ENCODE measurements around the gene LRMDA. TPM values are rescaled to one million over a fixed set of nuclear protein-coding genes. Genes with fewer than 3 reads are reported as not detected.
A peak's percentile ranks its signal among the peaks of the same experiment; 100 is the strongest.

Gene LRMDA
- total and polyA plus RNA-seq, 2 of the 13 experiments (the other 11 are each of a cell fraction or from before 2014, with no cell fraction given) = 13.4 to 22.0 TPM

- TF ChIP-seq BCLAF1 (IDR thresholded peaks at IDR 0.05) = no peak
- no peak for TF ChIP-seq U2AF1 (optimal IDR thresholded peaks at IDR 0.05; ENCODE audit: low read depth, low read length)
- TF ChIP-seq ARNT2 (CRISPR knock-in tag; IDR thresholded peaks at IDR 0.05; ENCODE audit: low read depth) = no peak
- TF ChIP-seq ZNF639 (CRISPR knock-in tag; conservative IDR thresholded peaks at IDR 0.05) = no peak
- TF ChIP-seq POLR2AphosphoS2 (IDR thresholded peaks at IDR 0.05; ENCODE audit: low read depth, low read length) = no peak
- no peak for TF ChIP-seq XBP1 (CRISPR knock-in tag; IDR thresholded peaks at IDR 0.05)
- TF ChIP-seq ARNT (IDR thresholded peaks at IDR 0.05) = no peak
- no peak for TF ChIP-seq AGO2 (optimal IDR thresholded peaks at IDR 0.05; ENCODE audit: low read depth, low read length)
- TF ChIP-seq ZNF350 (CRISPR knock-in tag; IDR thresholded peaks at IDR 0.05; ENCODE audit: borderline replicate concordance, low read depth) = no peak
- TF ChIP-seq, protein P1, sequence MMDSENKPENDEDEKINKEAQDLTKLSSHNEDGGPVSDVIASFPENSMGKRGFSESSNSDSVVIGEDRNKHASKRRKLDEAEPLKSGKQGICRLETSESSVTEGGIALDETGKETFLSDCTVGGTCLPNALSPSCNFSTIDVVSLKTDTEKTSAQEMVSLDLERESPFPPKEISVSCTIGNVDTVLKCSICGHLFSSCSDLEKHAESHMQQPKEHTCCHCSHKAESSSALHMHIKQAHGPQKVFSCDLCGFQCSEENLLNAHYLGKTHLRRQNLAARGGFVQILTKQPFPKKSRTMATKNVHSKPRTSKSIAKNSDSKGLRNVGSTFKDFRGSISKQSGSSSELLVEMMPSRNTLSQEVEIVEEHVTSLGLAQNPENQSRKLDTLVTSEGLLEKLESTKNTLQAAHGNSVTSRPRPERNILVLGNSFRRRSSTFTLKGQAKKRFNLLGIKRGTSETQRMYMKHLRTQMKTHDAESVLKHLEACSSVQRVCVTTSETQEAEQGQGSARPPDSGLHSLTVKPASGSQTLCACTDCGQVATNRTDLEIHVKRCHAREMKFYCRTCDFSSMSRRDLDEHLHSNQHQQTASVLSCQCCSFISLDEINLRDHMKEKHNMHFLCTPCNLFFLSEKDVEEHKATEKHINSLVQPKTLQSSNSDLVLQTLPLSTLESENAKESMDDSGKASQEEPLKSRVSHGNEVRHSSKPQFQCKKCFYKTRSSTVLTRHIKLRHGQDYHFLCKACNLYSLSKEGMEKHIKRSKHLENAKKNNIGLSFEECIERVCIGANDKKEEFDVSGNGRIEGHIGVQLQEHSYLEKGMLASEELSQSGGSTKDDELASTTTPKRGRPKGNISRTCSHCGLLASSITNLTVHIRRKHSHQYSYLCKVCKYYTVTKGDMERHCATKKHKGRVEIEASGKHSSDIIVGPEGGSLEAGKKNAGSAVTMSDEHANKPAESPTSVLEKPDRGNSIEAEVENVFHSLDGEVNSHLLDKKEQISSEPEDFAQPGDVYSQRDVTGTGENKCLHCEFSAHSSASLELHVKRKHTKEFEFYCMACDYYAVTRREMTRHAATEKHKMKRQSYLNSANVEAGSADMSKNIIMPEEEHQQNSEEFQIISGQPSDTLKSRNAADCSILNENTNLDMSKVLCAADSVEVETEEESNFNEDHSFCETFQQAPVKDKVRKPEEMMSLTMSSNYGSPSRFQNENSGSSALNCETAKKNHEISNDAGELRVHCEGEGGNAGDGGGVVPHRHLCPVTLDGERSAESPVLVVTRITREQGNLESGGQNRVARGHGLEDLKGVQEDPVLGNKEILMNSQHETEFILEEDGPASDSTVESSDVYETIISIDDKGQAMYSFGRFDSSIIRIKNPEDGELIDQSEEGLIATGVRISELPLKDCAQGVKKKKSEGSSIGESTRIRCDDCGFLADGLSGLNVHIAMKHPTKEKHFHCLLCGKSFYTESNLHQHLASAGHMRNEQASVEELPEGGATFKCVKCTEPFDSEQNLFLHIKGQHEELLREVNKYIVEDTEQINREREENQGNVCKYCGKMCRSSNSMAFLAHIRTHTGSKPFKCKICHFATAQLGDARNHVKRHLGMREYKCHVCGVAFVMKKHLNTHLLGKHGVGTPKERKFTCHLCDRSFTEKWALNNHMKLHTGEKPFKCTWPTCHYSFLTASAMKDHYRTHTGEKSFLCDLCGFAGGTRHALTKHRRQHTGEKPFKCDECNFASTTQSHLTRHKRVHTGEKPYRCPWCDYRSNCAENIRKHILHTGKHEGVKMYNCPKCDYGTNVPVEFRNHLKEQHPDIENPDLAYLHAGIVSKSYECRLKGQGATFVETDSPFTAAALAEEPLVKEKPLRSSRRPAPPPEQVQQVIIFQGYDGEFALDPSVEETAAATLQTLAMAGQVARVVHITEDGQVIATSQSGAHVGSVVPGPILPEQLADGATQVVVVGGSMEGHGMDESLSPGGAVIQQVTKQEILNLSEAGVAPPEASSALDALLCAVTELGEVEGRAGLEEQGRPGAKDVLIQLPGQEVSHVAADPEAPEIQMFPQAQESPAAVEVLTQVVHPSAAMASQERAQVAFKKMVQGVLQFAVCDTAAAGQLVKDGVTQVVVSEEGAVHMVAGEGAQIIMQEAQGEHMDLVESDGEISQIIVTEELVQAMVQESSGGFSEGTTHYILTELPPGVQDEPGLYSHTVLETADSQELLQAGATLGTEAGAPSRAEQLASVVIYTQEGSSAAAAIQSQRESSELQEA (CRISPR knock-in tag; IDR thresholded peaks at IDR 0.05; ENCODE audit: not compliant biosample characterization) = no peak
- no peak for TF ChIP-seq SMC3 (IDR thresholded peaks at IDR 0.05; ENCODE audit: low read length)
- TF ChIP-seq E2F1 (CRISPR knock-in tag; IDR thresholded peaks at IDR 0.05) = no peak
- TF ChIP-seq MED1 (CRISPR knock-in tag; IDR thresholded peaks at IDR 0.05) = peak; percentile 88
- TF ChIP-seq CTCF (CRISPR knock-in tag; IDR thresholded peaks at IDR 0.05) = peak; percentile 24; the same call in 1 of the 2 replicates
These were observed 719.5 kb downstream of the LRMDA start (continued) for GRCh38 chr10:76150876-76151288.

Data from HepG2 (cell line).